Esophagus muscularis mucosa (tissue), 4 donors: ENCODE data around the gene PNPLA7.
"Not testable (repeated sequence)": the region's sequence is repeated elsewhere in the genome, so short reads cannot be mapped to it uniquely, and the experiment has no call there.

Source experiments
- EP300 ChIP-seq: sonication (generic); formaldehyde crosslinking; IDR thresholded peaks from one replicate; pipeline ENCODE4 v1.6.1; 2017; ENCODE audit warnings: antibody characterized with exemption
- POLR2A ChIP-seq: fragments of 450-650 bp; IDR thresholded peaks from one replicate; pipeline ENCODE4 v1.6.1; 2017; ENCODE audit warnings: antibody characterized with exemption, moderate library complexity, mild to moderate bottlenecking, low read depth
- POLR2AphosphoS5 ChIP-seq, 2 donors: sonication (generic); formaldehyde crosslinking; IDR thresholded peaks; one replicate each; pipeline ENCODE4 v1.6.1; 2017; ENCODE audit warnings: antibody characterized with exemption in 2 of 2
- TF ChIP-seq, protein P1 (sequence below), 3 experiments: fragments of 200-600 bp in 2 of 3; fragments of 450-650 bp in 1 of 3; sonication (generic) in 2 of 3; IDR thresholded peaks; one replicate each; pipeline ENCODE4 v1.5.1; 2017 to 2019; ENCODE audit warnings: antibody characterized with exemption in 3 of 3, mild to moderate bottlenecking in 2 of 3, moderate library complexity in 1 of 3

GRCh38 chr9:137532891-137533468 is 17.2 kb downstream of the PNPLA7 start:
- TF ChIP-seq, protein P1, sequence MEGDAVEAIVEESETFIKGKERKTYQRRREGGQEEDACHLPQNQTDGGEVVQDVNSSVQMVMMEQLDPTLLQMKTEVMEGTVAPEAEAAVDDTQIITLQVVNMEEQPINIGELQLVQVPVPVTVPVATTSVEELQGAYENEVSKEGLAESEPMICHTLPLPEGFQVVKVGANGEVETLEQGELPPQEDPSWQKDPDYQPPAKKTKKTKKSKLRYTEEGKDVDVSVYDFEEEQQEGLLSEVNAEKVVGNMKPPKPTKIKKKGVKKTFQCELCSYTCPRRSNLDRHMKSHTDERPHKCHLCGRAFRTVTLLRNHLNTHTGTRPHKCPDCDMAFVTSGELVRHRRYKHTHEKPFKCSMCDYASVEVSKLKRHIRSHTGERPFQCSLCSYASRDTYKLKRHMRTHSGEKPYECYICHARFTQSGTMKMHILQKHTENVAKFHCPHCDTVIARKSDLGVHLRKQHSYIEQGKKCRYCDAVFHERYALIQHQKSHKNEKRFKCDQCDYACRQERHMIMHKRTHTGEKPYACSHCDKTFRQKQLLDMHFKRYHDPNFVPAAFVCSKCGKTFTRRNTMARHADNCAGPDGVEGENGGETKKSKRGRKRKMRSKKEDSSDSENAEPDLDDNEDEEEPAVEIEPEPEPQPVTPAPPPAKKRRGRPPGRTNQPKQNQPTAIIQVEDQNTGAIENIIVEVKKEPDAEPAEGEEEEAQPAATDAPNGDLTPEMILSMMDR (IDR thresholded peaks at IDR 0.05) = not testable (repeated sequence)
- TF ChIP-seq POLR2A; POLR2AphosphoS5 (IDR thresholded peaks at IDR 0.05); EP300: not testable (repeated sequence)
